HTR-8/SVneo (cell line): ENCODE measurements around the gene BMPR1A.
"Not testable (repeated sequence)": the region's sequence is repeated elsewhere in the genome, so short reads cannot be mapped to it uniquely, and the experiment has no call there.

Experiments used
- DNase-seq: peaks from one replicate; pipeline ENCODE4 v3.0.0; 2011; ENCODE audit warnings: low spot score, mixed read lengths; ENCODE audit not compliant: insufficient read length
- FAIRE-seq: peaks from 2 replicates; lab custom pipeline; 2011; peaks lifted over from hg19 to GRCh38; lab: Jason Lieb, UNC

BMPR1A gene

DNA sequence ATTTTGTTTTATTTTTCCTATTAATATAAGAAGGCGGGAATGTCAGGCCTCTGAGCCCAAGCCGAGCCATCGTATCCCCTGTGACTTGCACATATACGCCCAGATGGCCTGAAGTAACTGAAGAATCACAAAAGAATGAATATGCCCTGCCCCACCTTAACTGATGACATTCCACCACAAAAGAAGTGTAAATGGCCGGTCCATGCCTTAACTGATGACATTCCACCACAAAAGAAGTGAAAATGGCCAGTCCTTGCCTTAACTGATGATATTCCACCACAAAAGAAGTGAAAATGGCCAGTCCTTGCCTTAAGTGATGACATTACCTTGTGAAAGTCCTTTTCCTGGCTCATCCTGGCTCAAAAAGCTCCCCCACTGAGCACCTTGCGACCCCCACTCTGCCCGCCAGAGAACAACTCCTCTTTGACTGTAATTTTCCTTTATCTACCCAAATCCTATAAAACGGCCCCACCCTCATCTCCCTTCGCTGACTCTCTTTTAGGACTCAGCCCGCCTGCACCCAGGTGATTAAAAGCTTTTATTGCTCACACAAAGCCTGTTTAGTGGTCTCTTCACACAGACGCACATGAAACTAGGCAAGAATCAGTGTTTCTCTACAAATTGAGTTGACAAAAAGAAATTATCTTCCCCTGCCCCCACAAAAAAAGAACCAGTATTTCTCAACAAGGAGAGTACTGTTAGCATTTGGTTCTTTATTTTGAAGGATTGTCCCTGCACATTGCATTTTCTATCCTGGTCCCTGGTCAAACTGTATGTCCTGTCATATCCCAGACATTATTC, 108.8 kb downstream of the BMPR1A start:
- DNase-seq, FAIRE-seq: not testable (repeated sequence)

DNA sequence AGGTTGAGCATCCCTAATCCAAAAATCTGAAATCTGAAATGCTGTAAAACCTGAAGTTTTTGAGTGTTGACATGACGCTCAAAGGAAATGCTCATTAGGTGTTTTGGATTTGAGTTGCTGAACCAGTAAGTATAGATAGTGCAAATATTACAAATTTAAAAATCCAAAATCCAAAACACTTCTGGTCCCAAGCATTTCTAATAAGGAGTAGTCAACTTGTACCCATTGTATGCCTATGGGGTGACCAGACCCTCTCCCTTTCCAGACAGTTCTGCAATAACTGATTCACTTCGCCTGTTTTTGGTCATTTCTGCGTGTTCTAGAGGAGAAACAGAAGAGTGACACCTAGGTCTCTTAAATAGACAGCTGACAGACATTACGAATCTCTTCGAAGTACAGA, 110.7 kb downstream of the BMPR1A start:
- FAIRE-seq (no peak), DNase-seq (no peak)

DNA sequence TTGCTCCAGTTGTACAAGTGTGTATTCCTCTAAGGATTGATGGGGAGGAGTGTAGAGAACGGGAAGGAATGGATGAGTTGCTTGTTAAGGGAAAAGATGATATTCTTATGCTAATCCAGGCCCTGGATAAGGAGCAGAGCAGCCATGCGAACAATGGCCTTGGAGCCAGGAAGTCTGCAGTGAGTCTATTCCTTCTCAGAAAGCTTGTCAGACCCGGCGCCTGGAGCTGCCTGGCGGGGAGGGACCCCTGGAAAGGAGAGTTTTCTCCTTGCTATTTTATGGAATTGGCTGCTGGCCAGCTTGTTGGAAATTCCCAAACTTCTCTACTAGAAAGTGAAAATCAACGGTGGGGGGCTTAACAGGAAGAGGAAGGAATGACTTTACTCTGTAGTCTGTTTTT, 111.9 kb downstream of the BMPR1A start:
- DNase-seq (no peak), FAIRE-seq (no peak)

DNA sequence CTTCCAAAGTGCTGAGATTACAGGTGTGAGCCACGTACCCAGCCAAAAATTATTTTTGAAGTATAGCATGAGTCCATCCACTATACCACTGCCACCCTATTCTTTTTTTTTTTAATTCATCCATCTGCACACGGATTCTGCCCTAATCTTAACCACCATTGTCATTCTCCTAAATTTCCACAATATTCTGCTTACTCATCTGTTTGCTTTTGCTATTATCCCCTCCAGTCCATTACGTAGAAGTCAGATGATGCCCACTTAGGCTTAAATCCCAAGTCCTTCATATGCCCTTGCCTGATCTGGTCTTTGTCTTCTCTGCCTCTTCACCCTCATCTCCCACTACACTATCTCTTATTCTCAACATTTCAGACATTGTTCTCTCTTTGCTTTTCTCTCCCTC, 114.3 kb downstream of the BMPR1A start:
- FAIRE-seq (no peak), DNase-seq (no peak)

DNA sequence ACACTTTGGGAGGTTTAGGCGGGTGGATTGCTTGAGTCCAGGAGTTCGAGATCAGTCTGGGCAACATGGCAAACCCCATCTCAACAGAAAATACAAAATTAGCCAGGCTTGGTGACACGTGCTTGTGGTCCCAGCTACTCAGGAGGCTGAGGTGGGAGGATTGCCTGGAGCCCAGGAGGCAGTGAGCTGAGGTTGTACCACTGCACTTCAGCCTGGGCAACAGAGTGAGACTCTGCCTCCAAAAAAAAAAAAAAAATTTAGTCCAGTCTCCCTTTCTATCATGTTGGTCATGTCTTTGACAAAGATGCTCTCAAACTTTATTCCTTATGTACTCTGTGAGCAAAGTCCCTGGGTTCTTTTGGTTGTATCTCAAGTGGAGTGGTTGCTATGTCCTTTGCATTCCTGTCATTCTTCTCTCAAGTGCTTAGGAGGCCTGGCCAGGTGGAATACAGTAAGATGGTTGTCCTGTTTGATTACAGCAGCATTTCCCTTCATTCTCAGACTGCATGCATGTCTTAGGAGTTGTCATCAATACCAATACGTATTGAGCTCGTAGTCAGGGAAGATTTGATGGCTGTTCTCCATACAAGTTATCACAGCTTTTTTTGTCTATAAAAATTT, 115.3 kb downstream of the BMPR1A start:
- DNase-seq, result no peak

GRCh38 chr10:86872757-86873156, 116.3 kb downstream of the BMPR1A start:
- FAIRE-seq, result no peak
- no peak for DNase-seq

More for the DNA sequence above, 115.3 kb downstream of the BMPR1A start:
- FAIRE-seq, result no peak

GRCh38 chr10:86876748-86877147, 120.3 kb downstream of the BMPR1A start:
- FAIRE-seq (no peak), DNase-seq (no peak)

DNA sequence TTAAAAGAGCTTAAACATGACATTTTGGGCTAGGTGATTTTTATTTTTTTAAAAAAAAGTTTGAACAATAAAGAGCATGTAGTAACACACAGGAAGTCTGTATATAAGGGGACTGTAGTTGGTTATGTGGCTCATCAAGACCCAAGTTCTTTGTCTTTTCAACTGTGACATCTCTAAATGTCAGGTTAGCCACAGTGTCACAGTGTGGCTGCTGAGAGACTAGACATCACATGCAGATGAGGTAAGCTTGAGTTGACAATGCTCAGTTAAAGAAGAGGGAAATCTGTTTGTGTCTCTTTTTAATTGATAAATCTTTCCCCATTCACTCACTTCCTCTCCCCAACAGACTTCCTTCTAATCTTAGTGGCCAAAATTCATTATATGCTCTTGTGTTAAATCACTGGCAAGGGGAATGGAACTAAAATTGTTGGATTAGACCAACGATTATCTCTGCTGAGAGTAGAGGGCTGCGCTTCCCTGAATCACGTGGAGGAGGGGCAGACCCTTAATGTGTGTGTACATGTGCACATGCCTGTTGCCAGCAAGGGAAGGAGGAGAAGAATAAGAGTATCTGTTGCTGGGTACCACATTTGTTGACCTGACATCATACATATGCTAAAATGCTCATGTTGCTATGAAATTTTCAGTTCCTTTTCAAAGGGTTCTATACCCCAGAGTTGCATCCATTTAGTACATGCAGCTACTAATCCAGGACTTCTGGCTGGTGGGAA, 122.7 kb downstream of the BMPR1A start:
- DNase-seq (no peak), FAIRE-seq (no peak)

DNA sequence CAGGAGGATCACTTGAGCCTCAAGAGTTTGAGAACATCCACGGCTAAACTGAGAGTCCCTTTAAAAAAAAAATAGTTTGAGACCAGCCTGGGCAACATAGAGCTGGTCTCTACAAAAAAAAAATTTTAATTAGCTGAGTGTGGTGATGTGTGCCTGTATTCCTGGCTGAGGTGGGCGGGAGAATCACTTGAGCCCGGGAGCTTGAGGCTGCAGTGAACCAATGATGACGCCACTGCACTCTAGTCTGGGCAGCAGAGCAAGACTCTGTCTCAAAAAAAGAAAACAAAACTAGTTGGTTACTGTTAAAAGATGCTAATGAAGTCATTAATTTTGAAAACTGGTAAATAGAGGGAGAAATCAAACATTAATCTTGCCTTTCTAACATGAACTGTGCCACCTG, 124.6 kb downstream of the BMPR1A start:
- FAIRE-seq (no peak), DNase-seq (no peak)

- DNase-seq (peak; percentile 39), FAIRE-seq (no peak)
These were observed 132.4 kb downstream of the BMPR1A start for GRCh38 chr10:86888585-86889381.

DNA sequence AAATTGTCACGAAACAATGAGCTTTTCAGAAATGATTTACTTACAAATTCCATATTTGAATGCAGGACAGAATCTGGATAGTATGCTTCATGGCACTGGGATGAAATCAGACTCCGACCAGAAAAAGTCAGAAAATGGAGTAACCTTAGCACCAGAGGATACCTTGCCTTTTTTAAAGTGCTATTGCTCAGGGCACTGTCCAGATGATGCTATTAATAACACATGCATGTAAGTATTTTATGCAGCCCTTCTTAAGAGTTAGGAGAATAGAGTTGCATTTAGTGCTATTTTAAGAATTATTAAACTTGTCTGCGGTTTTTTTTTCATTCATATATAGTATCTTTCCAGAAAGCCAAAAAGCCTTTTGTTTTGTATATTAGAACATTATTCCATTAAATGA, 133.6 kb downstream of the BMPR1A start:
- no peak for FAIRE-seq
- DNase-seq, result no peak

- no peak for FAIRE-seq
- DNase-seq, result no peak
These were observed 142.1 kb downstream of the BMPR1A start for GRCh38 chr10:86898511-86898910.

DNA sequence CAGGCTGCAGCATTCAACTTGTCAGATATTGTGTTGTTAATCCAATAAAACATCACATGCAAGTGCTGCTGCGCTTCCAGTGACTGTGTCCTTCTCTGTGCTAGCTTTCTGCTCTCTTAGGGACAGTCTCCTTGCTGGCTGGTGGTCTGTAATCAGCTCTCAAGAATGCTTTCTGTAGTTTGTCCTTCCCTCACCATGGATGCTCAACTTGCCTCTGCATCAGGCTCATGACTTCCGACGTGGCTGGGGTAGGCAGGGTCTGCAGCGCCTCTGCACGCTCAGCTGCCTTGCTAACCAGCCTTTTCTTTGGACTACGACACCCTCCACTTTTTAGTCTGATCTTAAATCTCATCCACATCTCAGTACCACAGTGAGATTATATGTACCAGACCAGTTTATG, 142.7 kb downstream of the BMPR1A start:
- no peak for FAIRE-seq
- DNase-seq, result no peak

GRCh38 chr10:86899670-86900276, 143.4 kb downstream of the BMPR1A start:
- FAIRE-seq, result peak; percentile 40
- DNase-seq, result peak; percentile 35

GRCh38 chr10:86900955-86901354, 144.5 kb downstream of the BMPR1A start:
- FAIRE-seq (no peak), DNase-seq (no peak)

DNA sequence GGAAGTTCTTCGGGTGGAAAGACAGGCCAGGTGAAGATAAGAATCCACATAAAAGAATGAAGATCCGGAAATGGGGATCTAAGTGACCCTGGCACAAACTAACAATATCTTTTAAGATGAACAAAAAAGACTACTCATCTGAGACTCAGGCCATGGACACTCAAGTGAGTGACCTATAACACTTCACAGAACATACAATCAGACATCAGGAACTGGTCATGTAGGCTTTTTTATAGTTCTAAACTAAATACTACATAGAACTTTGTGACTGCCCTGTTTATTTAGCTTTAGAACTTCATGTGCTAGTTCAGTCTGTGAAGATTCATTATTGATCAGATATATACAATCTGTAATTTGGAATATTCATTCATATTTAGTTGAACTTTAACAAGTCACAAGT, 148.2 kb downstream of the BMPR1A start:
- no peak for DNase-seq
- no peak for FAIRE-seq

DNA sequence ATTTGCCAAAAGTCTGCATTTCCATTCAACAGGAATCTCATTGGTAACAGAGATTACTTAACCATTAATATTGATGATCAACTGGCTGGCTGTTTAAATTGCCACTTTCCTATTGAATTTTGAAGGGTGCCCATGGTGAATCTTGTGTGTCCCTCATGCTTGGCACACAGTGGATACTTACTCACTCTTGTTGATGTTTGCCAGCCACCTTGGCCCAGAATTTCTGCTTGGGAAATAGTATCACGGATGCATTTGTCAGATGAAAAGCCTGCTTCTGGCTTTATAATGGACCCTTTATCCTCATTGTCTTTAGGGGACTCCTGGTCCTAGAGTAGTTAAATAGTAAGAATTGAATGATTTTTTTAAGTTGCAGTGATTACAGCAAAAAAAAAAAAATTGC, 149.0 kb downstream of the BMPR1A start:
- no peak for DNase-seq
- FAIRE-seq, result no peak

DNA sequence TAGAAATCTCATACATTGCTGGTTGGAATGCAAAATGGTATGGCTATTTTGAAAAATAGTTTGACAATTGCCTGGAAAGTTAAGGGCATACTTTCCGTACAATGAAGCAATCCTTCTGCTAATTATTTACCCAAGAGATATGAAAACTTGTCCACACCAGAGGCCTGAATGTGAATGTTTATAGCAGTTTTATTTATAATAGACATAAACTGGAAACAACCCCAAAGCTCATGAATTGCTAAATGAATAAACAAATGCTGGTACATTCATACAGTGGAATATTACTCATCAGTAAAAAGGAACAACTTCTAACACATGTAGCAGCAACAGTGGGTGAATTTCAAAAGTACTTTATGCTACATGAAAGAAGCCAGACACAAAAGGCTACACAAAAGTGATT, 158.3 kb downstream of the BMPR1A start:
- FAIRE-seq (no peak), DNase-seq (no peak)

DNA sequence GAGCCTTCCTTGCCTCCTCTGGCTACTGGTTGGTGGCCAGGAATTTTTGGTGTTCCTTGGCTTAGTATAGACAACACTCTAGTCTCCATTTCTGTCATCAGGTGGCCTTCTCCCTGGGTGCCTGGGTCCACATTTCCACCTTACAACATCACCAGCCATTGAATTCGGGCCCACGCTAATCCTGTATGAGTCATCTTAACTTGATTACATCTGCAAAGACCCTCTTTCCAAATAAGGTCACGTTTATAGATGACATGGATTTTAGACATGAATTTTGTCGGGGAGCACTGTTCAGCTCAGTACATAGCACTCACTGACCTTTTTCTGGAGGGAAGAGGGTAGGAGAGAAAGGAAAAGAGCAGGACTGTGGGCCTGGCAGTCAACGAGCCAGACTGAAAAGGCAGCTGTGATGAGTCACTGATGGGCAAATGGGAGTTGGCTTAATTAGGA, 161.6 kb downstream of the BMPR1A start:
- DNase-seq (no peak), FAIRE-seq (no peak)

DNA sequence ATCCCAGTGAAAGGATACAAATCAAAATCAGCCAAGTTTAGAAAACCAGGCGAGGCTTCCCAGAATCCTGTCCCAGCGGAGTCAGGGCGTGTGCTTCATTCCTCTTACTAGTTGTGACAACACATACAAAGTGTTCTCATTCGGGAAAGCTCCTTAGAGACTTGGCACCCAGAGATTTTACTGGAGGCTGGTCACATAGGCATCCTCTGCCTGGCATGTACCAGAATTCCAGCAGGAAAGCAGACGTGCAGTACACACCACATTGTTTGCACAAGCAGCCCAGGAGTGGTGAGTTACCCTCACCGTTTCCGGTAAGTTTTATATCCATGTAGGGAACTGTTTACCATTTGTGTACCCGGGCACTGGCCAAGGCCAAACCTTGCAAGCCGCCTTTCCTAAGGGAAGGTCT, 166.1 kb downstream of the BMPR1A start:
- DNase-seq (no peak), FAIRE-seq (no peak)
